IMR-90 (cell line): Measurements from ENCODE around the gene DBH. TPM values are rescaled to one million over a fixed set of nuclear protein-coding genes. Genes with fewer than 3 reads are reported as not detected.

Source experiments
- ATAC-seq: fragments of 200-7000 bp; cut with Tn5 transposase; 2 replicates; pipeline ENCODE4 v1.9.1; 2020; ENCODE audit warnings: low read depth, mild to moderate bottlenecking, moderate library complexity
- BruUV-seq: library from RNA; stranded (reverse); fragments of 400-500 nt; replicated peaks from 2 replicates; lab custom pipeline; 2021; lab: Mats Ljungman, UMichigan
- CTCF ChIA-PET: fragments of 300-600 bp; formaldehyde crosslinking; extraction: SDS; loops from one replicate; lab custom pipeline; 2021; ENCODE audit warnings: antibody characterized with exemption; lab: Yijun Ruan, JAX
- POLR2A ChIA-PET: fragments of 300-600 bp; sonication (Branson Sonifier 250); formaldehyde crosslinking; loops from one replicate; lab custom pipeline; 2022; ENCODE audit warnings: antibody characterized with exemption; ENCODE audit not compliant: unreplicated experiment; lab: Charles Lee
- DNase-seq: peaks from one replicate; pipeline ENCODE4 v3.0.0; 2013
- H2AFZ ChIP-seq: replicated peaks from 2 replicates; pipeline ENCODE3; 2013; ENCODE audit warnings: low read length, mild to moderate bottlenecking; ENCODE audit not compliant: poor library complexity
- H2AK5ac ChIP-seq: 2 replicates; pipeline ENCODE4 v1.6.1; 2013; ENCODE audit warnings: low read depth, low read length, inconsistent platforms
- H2AK9ac ChIP-seq: replicated peaks from 2 replicates; pipeline ENCODE3; 2013; ENCODE audit warnings: mild to moderate bottlenecking, low read depth, low read length, moderate library complexity; ENCODE audit not compliant: poor library complexity
- H2BK120ac ChIP-seq: 2 replicates; pipeline ENCODE4 v1.6.1; 2013; ENCODE audit warnings: low read depth, low read length, inconsistent platforms
- H2BK15ac ChIP-seq: 3 replicates; pipeline ENCODE4 v1.6.1; 2013; ENCODE audit warnings: low read depth, low read length, inconsistent platforms
- H2BK20ac ChIP-seq: 2 replicates; pipeline ENCODE4 v1.6.1; 2013; ENCODE audit warnings: low read depth, mild to moderate bottlenecking, inconsistent platforms, low read length, moderate library complexity
- H2BK5ac ChIP-seq: 2 replicates; pipeline ENCODE4 v1.6.1; 2013; ENCODE audit warnings: mild to moderate bottlenecking, low read depth, low read length, inconsistent platforms; ENCODE audit not compliant: poor library complexity, severe bottlenecking
- H3K14ac ChIP-seq: replicated peaks from 2 replicates; pipeline ENCODE4 v1.6.1; 2013; ENCODE audit warnings: low read depth, low read length, inconsistent platforms
- H3K18ac ChIP-seq: 2 replicates; pipeline ENCODE4 v1.6.1; 2013; ENCODE audit warnings: low read depth, low read length, control low read depth
- H3K23ac ChIP-seq: 2 replicates; pipeline ENCODE4 v1.6.1; 2013; ENCODE audit warnings: low read depth, low read length, inconsistent platforms
- H3K27ac ChIP-seq: 2 replicates; pipeline ENCODE4 v1.5.1; 2013; ENCODE audit warnings: mild to moderate bottlenecking, control low read depth, low read length; ENCODE audit not compliant: insufficient read depth
- H3K27me3 ChIP-seq: 2 replicates; pipeline ENCODE4 v1.6.1; 2013; ENCODE audit warnings: low read length; ENCODE audit not compliant: control insufficient read depth, insufficient read depth
- H3K36me3 ChIP-seq: 2 replicates; pipeline ENCODE4 v1.6.1; 2013; ENCODE audit warnings: low read length, mixed read lengths; ENCODE audit not compliant: control insufficient read depth, insufficient read depth
- H3K4ac ChIP-seq: 2 replicates; pipeline ENCODE4 v1.6.1; 2013; ENCODE audit warnings: low read depth, low read length, inconsistent platforms
- H3K4me1 ChIP-seq: 2 replicates; pipeline ENCODE4 v1.6.1; 2013; ENCODE audit warnings: low read length, mixed read lengths; ENCODE audit not compliant: control insufficient read depth, insufficient read depth
- H3K4me2 ChIP-seq: 2 replicates; pipeline ENCODE4 v1.6.1; 2013; ENCODE audit warnings: low read depth, mild to moderate bottlenecking, control low read depth, low read length, moderate library complexity
- H3K4me3 ChIP-seq: 2 replicates; pipeline ENCODE4 v1.5.1; 2013; ENCODE audit warnings: low read depth, mild to moderate bottlenecking, control low read depth, low read length, moderate library complexity; ENCODE audit not compliant: insufficient read depth
- H3K56ac ChIP-seq: 2 replicates; pipeline ENCODE4 v1.6.1; 2013; ENCODE audit warnings: low read length, inconsistent platforms; ENCODE audit not compliant: insufficient read depth; ENCODE audit errors: extremely low read depth
- H3K79me1 ChIP-seq, 2 experiments: 2 replicates each; pipeline ENCODE4 v1.6.1; 2013; ENCODE audit warnings: low read length in 2 of 2, inconsistent platforms in 1 of 2, low read depth in 1 of 2
- H3K9ac ChIP-seq: 2 replicates; pipeline ENCODE4 v1.6.1; 2013; ENCODE audit warnings: low read depth, low read length, control low read depth
- H3K9me1 ChIP-seq: 2 replicates; pipeline ENCODE4 v1.6.1; 2013; ENCODE audit warnings: low read length, inconsistent platforms; ENCODE audit not compliant: insufficient read depth
- H3K9me3 ChIP-seq: 2 replicates; pipeline ENCODE4 v1.6.1; 2013; ENCODE audit warnings: low read length; ENCODE audit not compliant: control insufficient read depth, insufficient read depth
- H4K20me1 ChIP-seq: 2 replicates; pipeline ENCODE4 v1.6.1; 2013; ENCODE audit warnings: low read length, inconsistent platforms; ENCODE audit not compliant: insufficient read depth
- H4K5ac ChIP-seq: 2 replicates; pipeline ENCODE4 v1.6.1; 2013; ENCODE audit warnings: mild to moderate bottlenecking, low read depth, low read length, control low read depth
- H4K8ac ChIP-seq, 2 experiments: 2 replicates each; pipeline ENCODE4 v1.6.1; 2013; ENCODE audit warnings: low read depth in 2 of 2, low read length in 2 of 2, control low read depth in 1 of 2, inconsistent platforms in 1 of 2
- H4K91ac ChIP-seq: 2 replicates; pipeline ENCODE4 v1.6.1; 2013; ENCODE audit warnings: low read depth, low read length, inconsistent platforms; ENCODE audit not compliant: insufficient read depth
- FOS ChIP-seq: fragments of 150-350 bp; IDR thresholded peaks from 2 replicates; pipeline ENCODE4 v1.6.1; 2016; ENCODE audit warnings: low read depth, low read length
- MAFK ChIP-seq: IDR thresholded peaks from 2 replicates; pipeline ENCODE4 v1.6.1; 2012; ENCODE audit warnings: low read depth, low read length, improper control_type of control experiment
- MAZ ChIP-seq: IDR thresholded peaks from 2 replicates; pipeline ENCODE4 v1.6.1; 2012; ENCODE audit warnings: low read depth, mild to moderate bottlenecking, low read length, improper control_type of control experiment, moderate library complexity, borderline replicate concordance
- MXI1 ChIP-seq: IDR thresholded peaks from 2 replicates; pipeline ENCODE4 v1.6.1; 2012; ENCODE audit warnings: low read depth, mild to moderate bottlenecking, low read length, moderate library complexity, borderline replicate concordance
- POLR2A ChIP-seq: IDR thresholded peaks from 2 replicates; pipeline ENCODE4 v1.6.1; 2012; ENCODE audit warnings: mild to moderate bottlenecking, low read depth, low read length
- RFX5 ChIP-seq: IDR thresholded peaks from 2 replicates; pipeline ENCODE4 v1.8.0; 2012; ENCODE audit warnings: low read depth, mild to moderate bottlenecking, low read length, moderate library complexity
- SMC3 ChIP-seq: fragments of 150-350 bp; IDR thresholded peaks from 2 replicates; pipeline ENCODE4 v1.6.1; 2016; ENCODE audit warnings: low read depth, mild to moderate bottlenecking, antibody characterized with exemption, low read length, moderate library complexity
- USF2 ChIP-seq: fragments of 150-350 bp; IDR thresholded peaks from 2 replicates; pipeline ENCODE4 v1.6.1; 2017; ENCODE audit warnings: mild to moderate bottlenecking, antibody characterized with exemption, low read length, low read depth
- WGBS, 2 experiments: methylation state at CpG; one replicate each; pipeline versions ENCODE4 v1.1.5 to v1.1.7; 2013; ENCODE audit warnings: missing lambda C conversion rate in 2 of 2; ENCODE audit not compliant: insufficient read length in 1 of 2; ENCODE audit errors: extremely low coverage in 2 of 2; 5-methylcytosine and 5-hydroxymethylcytosine counted together
- dilution Hi-C: fragments of 300-500 bp; cut with HindIII; formaldehyde crosslinking; loops from one replicate; pipeline ENCODE4 v1.14.3; 2018; ENCODE audit warnings: low sequenced_read_pairs; ENCODE audit not compliant: unreplicated experiment
- in situ Hi-C: fragments of 300-500 bp; cut with MboI; formaldehyde crosslinking; loops from 3 replicates; pipeline ENCODE4 v1.14.3; 2019; ENCODE audit warnings: low sequenced_read_pairs, inconsistent platforms, mixed read lengths
- intact Hi-C: fragments of 100-400 bp; cut with micrococcal nuclease; formaldehyde crosslinking; loops from 2 replicates; pipeline ENCODE4 v1.10.0; 2022
- polyA plus RNA-seq, 3 experiments: library from polyadenylated mRNA; depleted of rRNA; stranded (reverse); fragments of >200 nt; gene quantifications; 2 replicates each; pipeline ENCODE4 v1.2.3, GENCODE V29; 2012; ENCODE audit warnings: low replicate concordance in 1 of 3
- total RNA-seq: library from RNA; depleted of rRNA; stranded (reverse); fragments of >200 nt; gene quantifications from 2 replicates; pipeline ENCODE4 v1.2.3, GENCODE V29; 2012

The DBH gene
- total and polyA plus RNA-seq, 2 of the 4 experiments (the other 2 are of a cell fraction) = not detected

- Histone ChIP-seq H2AK5ac (no peak overlapping the region), H3K23ac (no peak overlapping the region), H2AK9ac (no peak overlapping the region), H3K9me1 (no peaks in the 10 kb centered on the region), H3K18ac (no peak overlapping the region), H3K27me3 (peaks cover 51% of the 10 kb centered on the region), H3K27ac (no peak overlapping the region), H2BK120ac (no peak overlapping the region), H3K4me3 (no peak overlapping the region), H4K5ac (no peak overlapping the region), H2BK15ac (no peak overlapping the region), H4K20me1 (no peaks in the 10 kb centered on the region), H2BK5ac (no peak overlapping the region), H3K9me3 (no peaks in the 10 kb centered on the region), H3K14ac (no peak overlapping the region), H2AFZ (no peak overlapping the region), H3K9ac (no peak overlapping the region), H4K8ac (no peak overlapping the region), H3K56ac (no peak overlapping the region), H4K91ac (no peak overlapping the region), H3K4me2 (no peak overlapping the region), H3K36me3 (no peaks in the 10 kb centered on the region), H3K4me1 (no peaks in the 10 kb centered on the region), H2BK20ac (no peak overlapping the region), H3K4ac (no peak overlapping the region), H3K79me1 (no peaks in the 10 kb centered on the region)
- intact Hi-C loops = no loop called here
- BruUV-seq = no TSS peak
- in situ Hi-C loops = no loop called here
- DNase-seq = no peak
- dilution Hi-C loops = no loop called here
- no peak for TF ChIP-seq MAFK
- no peak for TF ChIP-seq POLR2A
- no peak for TF ChIP-seq FOS
- no peak for TF ChIP-seq SMC3
- no peak for TF ChIP-seq RFX5
- TF ChIP-seq MAZ = no peak
- TF ChIP-seq MXI1 = no peak
- no peak for TF ChIP-seq USF2
- WGBS, 2 experiments = 89% methylated on average over 15 of the region's 25 CpGs; no CpG with 5 or more reads in 1 of the 2 experiments
- ChIA-PET POLR2A (no interaction called here), CTCF (no interaction called here)
- no peak for ATAC-seq
Observed at GRCh38 chr9:133641861-133642595, 5.9 kb downstream of the DBH start.
